ENCODE measurements around the gene RBFOX2.
"Not testable (repeated sequence)": the region's sequence is repeated elsewhere in the genome, so short reads cannot be mapped to it uniquely, and the experiment has no call there.

The RBFOX2 gene

GRCh38 chr22:36056980-36057379, 28.4 kb upstream of the RBFOX2 start:
- TF ChIP-seq, protein P1, sequence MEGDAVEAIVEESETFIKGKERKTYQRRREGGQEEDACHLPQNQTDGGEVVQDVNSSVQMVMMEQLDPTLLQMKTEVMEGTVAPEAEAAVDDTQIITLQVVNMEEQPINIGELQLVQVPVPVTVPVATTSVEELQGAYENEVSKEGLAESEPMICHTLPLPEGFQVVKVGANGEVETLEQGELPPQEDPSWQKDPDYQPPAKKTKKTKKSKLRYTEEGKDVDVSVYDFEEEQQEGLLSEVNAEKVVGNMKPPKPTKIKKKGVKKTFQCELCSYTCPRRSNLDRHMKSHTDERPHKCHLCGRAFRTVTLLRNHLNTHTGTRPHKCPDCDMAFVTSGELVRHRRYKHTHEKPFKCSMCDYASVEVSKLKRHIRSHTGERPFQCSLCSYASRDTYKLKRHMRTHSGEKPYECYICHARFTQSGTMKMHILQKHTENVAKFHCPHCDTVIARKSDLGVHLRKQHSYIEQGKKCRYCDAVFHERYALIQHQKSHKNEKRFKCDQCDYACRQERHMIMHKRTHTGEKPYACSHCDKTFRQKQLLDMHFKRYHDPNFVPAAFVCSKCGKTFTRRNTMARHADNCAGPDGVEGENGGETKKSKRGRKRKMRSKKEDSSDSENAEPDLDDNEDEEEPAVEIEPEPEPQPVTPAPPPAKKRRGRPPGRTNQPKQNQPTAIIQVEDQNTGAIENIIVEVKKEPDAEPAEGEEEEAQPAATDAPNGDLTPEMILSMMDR (IDR thresholded peaks at IDR 0.05; ENCODE audit: control extremely low read depth, extremely low read depth, low read depth, missing control alignments), result no peak
- no peak for DNase-seq (ENCODE audit: extremely low spot score)
- ChIA-PET CTCF (interaction anchor here (1.7 to 4.3 kb wide), 2 partner anchors 9 to 24 kb away, joined by 5 to 49 read pairs; no protein-coding TSS in a partner anchor), POLR2A (no interaction called here)

- TF ChIP-seq, protein P1 (IDR thresholded peaks at IDR 0.05; ENCODE audit: control extremely low read depth, extremely low read depth, low read depth, missing control alignments), result no peak
- no peak for DNase-seq (ENCODE audit: extremely low spot score)
- CTCF ChIA-PET, result interaction anchor here (0.6 to 4.3 kb wide), 3 partner anchors 10 to 704 kb away, joined by 3 to 49 read pairs (median 5); no protein-coding TSS in a partner anchor
- POLR2A ChIA-PET, result no interaction called here
Measured at GRCh38 chr22:36055376-36056295, 27.0 kb upstream of the RBFOX2 start.

- CTCF ChIA-PET, result interaction anchor here (4.3 kb wide), 1 partner anchor 11 kb away, joined by 49 read pairs; no protein-coding TSS in a partner anchor
- POLR2A ChIA-PET; DNase-seq (ENCODE audit: extremely low spot score): not testable (repeated sequence)
Measured at GRCh38 chr22:36054446-36054845, 25.8 kb upstream of the RBFOX2 start.

- CTCF ChIA-PET, result interaction anchor here (2.2 kb wide), 1 partner anchor 12 kb away, joined by 19 read pairs; no protein-coding TSS in a partner anchor
- TF ChIP-seq, protein P1 (IDR thresholded peaks at IDR 0.05; ENCODE audit: control extremely low read depth, extremely low read depth, low read depth, missing control alignments), result no peak
- POLR2A ChIA-PET, result no interaction called here
- no peak for DNase-seq (ENCODE audit: extremely low spot score)
Measured at GRCh38 chr22:36053242-36054147, 24.9 kb upstream of the RBFOX2 start.

DNA sequence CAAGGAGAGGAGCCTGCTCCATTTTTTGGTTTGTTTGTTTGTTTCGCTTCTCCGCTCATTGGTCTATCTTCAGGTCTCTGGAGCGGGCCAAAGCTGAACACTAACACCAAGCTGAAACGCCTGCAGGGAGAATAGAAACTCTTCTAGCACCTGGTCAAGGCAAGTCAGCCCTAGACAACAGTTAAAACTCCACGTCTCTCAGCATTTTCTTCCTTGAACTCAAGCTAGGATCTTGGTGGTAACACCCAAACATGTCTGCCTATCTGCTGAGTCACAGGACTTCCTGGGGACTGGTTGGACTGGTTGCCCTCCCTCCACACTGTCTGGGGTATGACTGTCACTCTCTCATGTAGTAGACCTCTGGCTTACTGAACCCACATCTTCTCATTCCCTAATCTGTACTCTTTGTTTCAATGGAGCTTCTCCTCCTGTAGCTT, 23.9 kb upstream of the RBFOX2 start:
- TF ChIP-seq, protein P1 (IDR thresholded peaks at IDR 0.05; ENCODE audit: control extremely low read depth, extremely low read depth, low read depth, missing control alignments), result no peak
- no peak for DNase-seq (ENCODE audit: extremely low spot score)
- ChIA-PET CTCF (interaction anchor here (1.3 to 2.2 kb wide), 2 partner anchors 13 to 19 kb away, joined by 3 to 19 read pairs; no protein-coding TSS in a partner anchor), POLR2A (no interaction called here)

DNA sequence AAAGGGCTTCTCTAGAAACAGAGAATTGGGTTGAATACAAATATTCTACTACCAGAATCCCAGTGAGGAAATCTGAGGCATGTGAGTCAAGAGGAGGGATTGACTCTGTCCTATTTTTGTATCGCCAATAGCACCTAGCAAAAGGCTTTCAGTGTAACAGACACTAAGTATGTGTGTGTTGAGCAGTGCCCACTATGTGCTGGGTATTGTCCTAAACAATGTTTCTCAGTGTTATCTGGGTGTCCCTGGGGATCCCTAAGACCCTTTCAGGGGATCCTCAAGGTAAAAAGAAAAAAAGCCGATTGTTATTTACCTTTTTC, 21.0 kb upstream of the RBFOX2 start:
- DNase-seq (ENCODE audit: extremely low spot score), result no peak
- ChIA-PET POLR2A (no interaction called here), CTCF (interaction anchor here (1.6 kb wide), 1 partner anchor 16 kb away, joined by 7 read pairs; no protein-coding TSS in a partner anchor)
- TF ChIP-seq, protein P1 (IDR thresholded peaks at IDR 0.05; ENCODE audit: control extremely low read depth, extremely low read depth, low read depth, missing control alignments), result no peak
